Adrenal gland (tissue), 5 donors: ENCODE data around the gene CENATAC.

Experiments used
- CTCF ChIP-seq, 6 experiments: fragments of 450-650 bp in 4 of 6; fragments of 200-600 bp in 2 of 6; sonication (generic) in 1 of 6; IDR thresholded peaks; 1 replicate in 5 of 6; 2 replicates in 1 of 6; pipeline versions ENCODE4 v1.5.1 to v1.8.0; 2016 to 2021; ENCODE audit warnings: antibody characterized with exemption in 6 of 6, mild to moderate bottlenecking in 2 of 6, moderate library complexity in 1 of 6
- POLR2A ChIP-seq, 2 donors: fragments of 450-650 bp; IDR thresholded peaks; one replicate each; pipeline ENCODE4 v1.6.1; 2017; ENCODE audit warnings: antibody characterized with exemption in 2 of 2, mild to moderate bottlenecking in 2 of 2, moderate library complexity in 1 of 2
- donor health status: DM: no; HTN: no; CAD: no.

GRCh38 chr11:119049081-119049480 lies 51.1 kb downstream of the CENATAC start:
- TF ChIP-seq POLR2A (IDR thresholded peaks at IDR 0.05) (no peak), CTCF (IDR thresholded peaks at IDR 0.05) (no peak)
